A549 (cell line): ENCODE measurements around the gene HOXB3. TPM values are rescaled to one million over a fixed set of nuclear protein-coding genes. Genes with fewer than 3 reads are reported as not detected.
A peak's percentile ranks its signal among the peaks of the same experiment; 100 is the strongest.
"Not testable (repeated sequence)": the region's sequence is repeated elsewhere in the genome, so short reads cannot be mapped to it uniquely, and the experiment has no call there.

Experiments used
- ATAC-seq, 2 experiments: fragments of 200-7000 bp in 1 of 2; fragments of >200 bp in 1 of 2; cut with Nextera tagmentation in 1 of 2; cut with Tn5 transposase in 1 of 2; 3 replicates each; pipeline versions ENCODE4 v1.8.0 to v1.9.1; 2018 to 2020; ENCODE audit warnings: mild to moderate bottlenecking in 1 of 2, moderate library complexity in 1 of 2
- CTCF ChIA-PET: fragments of 300-600 bp; sonication (Branson Sonifier 250); formaldehyde crosslinking; extraction: SDS; loops from one replicate; lab custom pipeline; 2021; ENCODE audit warnings: antibody characterized with exemption, inconsistent platforms; lab: Yijun Ruan, JAX
- POLR2A ChIA-PET: fragments of 350-600 bp; formaldehyde crosslinking; extraction: SDS; loops from one replicate; lab custom pipeline; 2021; ENCODE audit warnings: antibody characterized with exemption, inconsistent platforms; lab: Yijun Ruan, JAX
- DNase-seq, 2 experiments: peaks; one replicate each; pipeline versions ENCODE4 v3.0.0 to v3.0.0-alpha.2; 2011 to 2016; ENCODE audit warnings: low read depth in 1 of 2, low spot score in 1 of 2
- FAIRE-seq: peaks from 2 replicates; lab custom pipeline; 2011; peaks lifted over from hg19 to GRCh38; lab: Jason Lieb, UNC
- H3K27ac ChIP-seq, 2 experiments: fragments of >200 bp; sonication (Bioruptor Twin); formaldehyde crosslinking; 3 replicates each; pipeline ENCODE4 v1.5.1; 2016 to 2017
- H3K4me1 ChIP-seq: fragments of >200 bp; sonication (Bioruptor Twin); formaldehyde crosslinking; 3 replicates; pipeline ENCODE4 v1.6.1; 2016
- H3K4me2 ChIP-seq: fragments of >200 bp; sonication (Bioruptor Twin); formaldehyde crosslinking; 3 replicates; pipeline ENCODE4 v1.6.1; 2016
- H3K4me3 ChIP-seq: fragments of >200 bp; sonication (Bioruptor Twin); formaldehyde crosslinking; 3 replicates; pipeline ENCODE4 v1.5.1; 2016
- H3K9me3 ChIP-seq: fragments of >200 bp; sonication (Bioruptor Twin); formaldehyde crosslinking; 3 replicates; pipeline ENCODE4 v1.6.1; 2016
- CEBPB ChIP-seq, 2 experiments: fragments of >200 bp in 1 of 2; sonication (Bioruptor Twin) in 1 of 2; formaldehyde crosslinking in 1 of 2; IDR thresholded peaks; 2 replicates each; pipeline ENCODE4 v1.6.1; 2012 to 2016
- EHMT2 ChIP-seq: fragments of 200-600 bp; sonication (generic); IDR thresholded peaks from 2 replicates; pipeline ENCODE4 v1.6.1; 2016; ENCODE audit warnings: antibody characterized with exemption, low read depth, mild to moderate bottlenecking, moderate library complexity
- FOSL2 ChIP-seq, 2 experiments: fragments of 450-650 bp in 1 of 2; fragments of >200 bp in 1 of 2; sonication (Bioruptor Twin) in 1 of 2; formaldehyde crosslinking; IDR thresholded peaks; 2 replicates each; pipeline versions ENCODE4 v1.5.0 to v1.6.1; 2016 to 2020; ENCODE audit warnings: mild to moderate bottlenecking in 1 of 2, moderate library complexity in 1 of 2
- HDAC2 ChIP-seq: fragments of 200-600 bp; sonication (generic); IDR thresholded peaks from 2 replicates; pipeline ENCODE4 v1.6.1; 2016
- HES2 ChIP-seq: fragments of >200 bp; sonication (Bioruptor Twin); formaldehyde crosslinking; IDR thresholded peaks from 2 replicates; pipeline ENCODE4 v1.6.1; 2016
- HMGXB4 ChIP-seq: fragments of 250-450 bp; sonication (Bioruptor Pico); IDR thresholded peaks from 2 replicates; pipeline ENCODE4 v1.5.0; 2021; ENCODE audit warnings: mild to moderate bottlenecking, moderate library complexity, borderline replicate concordance
- HOXB5 ChIP-seq: fragments of 250-450 bp; sonication (Bioruptor Pico); IDR thresholded peaks from 2 replicates; pipeline ENCODE4 v1.5.0; 2020; ENCODE audit warnings: mild to moderate bottlenecking, moderate library complexity
- JUN ChIP-seq, 2 experiments: fragments of >200 bp; sonication (Bioruptor Twin); formaldehyde crosslinking; IDR thresholded peaks; 2 replicates in 1 of 2; 3 replicates in 1 of 2; pipeline ENCODE4 v1.6.1; 2016 to 2017
- KDM1A ChIP-seq: fragments of 200-600 bp; sonication (generic); IDR thresholded peaks from 2 replicates; pipeline ENCODE4 v1.6.1; 2016; ENCODE audit warnings: low read depth, mild to moderate bottlenecking
- MYC ChIP-seq: IDR thresholded peaks from 2 replicates; pipeline ENCODE4 v1.6.1; 2012; ENCODE audit warnings: mild to moderate bottlenecking, inconsistent platforms, low read length, improper control_type of control experiment, borderline replicate concordance
- NR3C1 ChIP-seq: fragments of >200 bp; sonication (Bioruptor Twin); formaldehyde crosslinking; IDR thresholded peaks from 3 replicates; pipeline ENCODE4 v1.6.1; 2017
- PHF8 ChIP-seq: fragments of 200-600 bp; sonication (generic); IDR thresholded peaks from 2 replicates; pipeline ENCODE4 v1.6.1; 2016; ENCODE audit warnings: low read depth, mild to moderate bottlenecking, antibody characterized with exemption, moderate library complexity, borderline replicate concordance
- POLR2AphosphoS2 ChIP-seq: conservative IDR thresholded peaks from 2 replicates; pipeline ENCODE4 v1.6.1; 2012; ENCODE audit warnings: low read length, improper control_type of control experiment, inconsistent platforms
- RCOR1 ChIP-seq: fragments of 150-350 bp; IDR thresholded peaks from 2 replicates; pipeline ENCODE4 v1.6.1; 2014; ENCODE audit warnings: antibody characterized with exemption, low read length, low read depth
- ZFP36 ChIP-seq: fragments of 450-650 bp; IDR thresholded peaks from 2 replicates; pipeline ENCODE4 v1.6.1; 2014; ENCODE audit warnings: borderline replicate concordance; ENCODE audit not compliant: partially characterized antibody
- ZNF302 ChIP-seq: fragments of 250-450 bp; sonication (Bioruptor Pico); IDR thresholded peaks from 2 replicates; pipeline ENCODE4 v1.9.0; 2021; ENCODE audit warnings: inconsistent platforms, mild to moderate bottlenecking, moderate library complexity
- WGBS: methylation state at CpG from one replicate; pipeline ENCODE4 v1.1.6; 2017; ENCODE audit errors: missing lambda C conversion rate; 5-methylcytosine and 5-hydroxymethylcytosine counted together
- polyA plus RNA-seq, 4 experiments: library from polyadenylated mRNA; depleted of rRNA in 3 of 4; stranded (reverse); fragments of >200 nt; fragmentation: RNase III in 1 of 4; extraction: RNeasy Plus Mini Kit Qiagen cat#74134 plus additional on column Dnase treatment in 1 of 4; gene quantifications; 2 replicates in 3 of 4; 3 replicates in 1 of 4; pipeline ENCODE4 v1.2.3, GENCODE V29; 2011 to 2017

Gene HOXB3
- polyA plus RNA-seq, 2 of the 4 experiments (the other 2 are of a cell fraction): 8.6 to 17.0 TPM

GRCh38 chr17:48510761-48511604, 79.1 kb downstream of the HOXB3 start:
- no peak for TF ChIP-seq NR3C1
- TF ChIP-seq CEBPB (IDR thresholded peaks at IDR 0.05): peak; percentile 56 to 66; a peak in 2 of 4 replicates
- TF ChIP-seq, all 56 proteins: peak for 1
- ATAC-seq: no peak
- POLR2A ChIA-PET: no interaction called here

GRCh38 chr17:48510381-48510760, 79.7 kb downstream of the HOXB3 start:
- CTCF ChIA-PET: interaction anchor here (0.6 to 1.0 kb wide), 3 partner anchors 13 to 77 kb away, joined by 3 read pairs; no protein-coding TSS in a partner anchor
- 53% methylated on average over 2 of the region's 2 CpGs for WGBS
- H3K4me2 ChIP-seq: no peak overlapping the region
- ATAC-seq (no peak), DNase-seq (no peak), FAIRE-seq (no peak)
- POLR2A ChIA-PET: no interaction called here
- peaks cover 15% of the 10 kb centered on the region for H3K4me1 ChIP-seq
- TF ChIP-seq HOXB5 (CRISPR knock-in tag) (no peak), ZFP36 (no peak), ZNF302 (CRISPR knock-in tag) (no peak), FOSL2 (IDR thresholded peaks at IDR 0.05) (no peak), FOSL2 (CRISPR knock-in tag; IDR thresholded peaks at IDR 0.05) (no peak), EHMT2 (no peak), HMGXB4 (CRISPR knock-in tag) (no peak), PHF8 (no peak), HES2 (no peak), MYC (no peak), RCOR1 (no peak), KDM1A (no peak)
- H3K27ac ChIP-seq: no peak overlapping the region
- no peaks in the 10 kb centered on the region for H3K9me3 ChIP-seq
- H3K4me3 ChIP-seq: no peak overlapping the region

More at GRCh38 chr17:48510761-48511604, 79.1 kb downstream of the HOXB3 start:
- FAIRE-seq (no peak), DNase-seq (no peak)
- WGBS: 52% methylated on average over 7 of the region's 7 CpGs
- no peaks in the 10 kb centered on the region for H3K9me3 ChIP-seq
- H3K4me2 ChIP-seq: no peak overlapping the region
- no peak overlapping the region for H3K4me3 ChIP-seq
- no peak overlapping the region for H3K27ac ChIP-seq
- H3K4me1 ChIP-seq: peaks cover 10% of the 10 kb centered on the region
- CTCF ChIA-PET: interaction anchor here (0.6 to 1.4 kb wide), 5 partner anchors 10 to 485 kb away, joined by 3 to 5 read pairs (median 3); no protein-coding TSS in a partner anchor

GRCh38 chr17:48509708-48510107, 80.3 kb downstream of the HOXB3 start:
- CTCF ChIA-PET: interaction anchor here (1.0 kb wide), 1 partner anchor 27 kb away, joined by 3 read pairs; no protein-coding TSS in a partner anchor
- 92% methylated on average over 7 of the region's 7 CpGs for WGBS
- FAIRE-seq, H3K9me3 ChIP-seq, H3K4me2 ChIP-seq, H3K27ac ChIP-seq, ATAC-seq, DNase-seq, H3K4me3 ChIP-seq, POLR2A ChIA-PET: not testable (repeated sequence)
- peaks cover 21% of the 10 kb centered on the region for H3K4me1 ChIP-seq

GRCh38 chr17:48506246-48506645, 83.8 kb downstream of the HOXB3 start:
- Histone ChIP-seq H3K4me2 (peak overlapping the region; percentile 54), H3K27ac (peak overlapping the region; percentile 16 to 47)
- CTCF ChIA-PET: interaction anchor here (0.7 to 3.7 kb wide), 13 partner anchors 9 to 169 kb away, joined by 3 to 20 read pairs (median 4); partner anchors contain the start of gene HOXB5

More at GRCh38 chr17:48506246-48506645, 83.8 kb downstream of the HOXB3 start:
- no peak for DNase-seq
- WGBS: 82% methylated on average over 5 of the region's 5 CpGs
- no peak for FAIRE-seq
- H3K9me3 ChIP-seq: no peaks in the 10 kb centered on the region
- TF ChIP-seq HDAC2 (no peak), JUN (IDR thresholded peaks at IDR 0.05) (no peak), POLR2AphosphoS2 (no peak), MYC (no peak)
- TF ChIP-seq, all 56 proteins: peak for 0
- Histone ChIP-seq H3K4me3 (no peak overlapping the region), H3K4me1 (peaks cover 21% of the 10 kb centered on the region)
- POLR2A ChIA-PET: interaction anchor here (1.0 kb wide), 2 partner anchors 14 to 16 kb away, joined by 3 read pairs; no protein-coding TSS in a partner anchor
- ATAC-seq: peak; percentile 69 to 72; a peak in 4 of 6 replicates
